ENCODE measurements around the gene EML5.

EML5 gene

DNA sequence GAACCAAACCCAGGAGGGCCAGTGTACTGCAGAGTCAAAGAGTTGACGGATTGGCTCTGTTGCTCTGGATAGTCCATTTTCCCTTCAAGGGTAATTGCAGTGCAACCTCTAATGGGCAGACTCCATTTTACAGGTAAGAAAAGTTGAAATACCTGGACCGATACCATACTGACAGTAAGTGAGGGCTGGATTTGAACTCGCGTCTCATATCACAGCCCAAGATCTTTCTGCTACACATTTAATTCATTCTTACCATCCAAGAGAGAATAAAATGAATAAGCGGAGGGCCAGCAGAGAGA, 230.3 kb downstream of the EML5 start:
- TF ChIP-seq YY1 (IDR thresholded peaks at IDR 0.05; ENCODE audit: low read depth): no peak
- no peak for TF ChIP-seq ZBTB7A (IDR thresholded peaks at IDR 0.05; ENCODE audit: low read depth)
- TF ChIP-seq, protein P1, sequence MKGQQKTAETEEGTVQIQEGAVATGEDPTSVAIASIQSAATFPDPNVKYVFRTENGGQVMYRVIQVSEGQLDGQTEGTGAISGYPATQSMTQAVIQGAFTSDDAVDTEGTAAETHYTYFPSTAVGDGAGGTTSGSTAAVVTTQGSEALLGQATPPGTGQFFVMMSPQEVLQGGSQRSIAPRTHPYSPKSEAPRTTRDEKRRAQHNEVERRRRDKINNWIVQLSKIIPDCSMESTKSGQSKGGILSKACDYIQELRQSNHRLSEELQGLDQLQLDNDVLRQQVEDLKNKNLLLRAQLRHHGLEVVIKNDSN (IDR thresholded peaks at IDR 0.05): no peak
- TF ChIP-seq RAD21 (IDR thresholded peaks at IDR 0.05; ENCODE audit: low read depth): no peak
- TF ChIP-seq EGR1 (IDR thresholded peaks at IDR 0.05): no peak
- no peak for TF ChIP-seq TCF12 (IDR thresholded peaks at IDR 0.05; ENCODE audit: low read depth)
- TF ChIP-seq NFIC (IDR thresholded peaks at IDR 0.05): no peak
- TF ChIP-seq, protein P2, sequence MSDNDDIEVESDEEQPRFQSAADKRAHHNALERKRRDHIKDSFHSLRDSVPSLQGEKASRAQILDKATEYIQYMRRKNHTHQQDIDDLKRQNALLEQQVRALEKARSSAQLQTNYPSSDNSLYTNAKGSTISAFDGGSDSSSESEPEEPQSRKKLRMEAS (IDR thresholded peaks at IDR 0.05): no peak
- no peak for TF ChIP-seq TAF1 (IDR thresholded peaks at IDR 0.05; ENCODE audit: low read depth)
- no peak for TF ChIP-seq CEBPB (IDR thresholded peaks at IDR 0.05)

All from Ishikawa (cell line).